ENCODE results near the gene SLITRK2.

The SLITRK2 gene, protein sequence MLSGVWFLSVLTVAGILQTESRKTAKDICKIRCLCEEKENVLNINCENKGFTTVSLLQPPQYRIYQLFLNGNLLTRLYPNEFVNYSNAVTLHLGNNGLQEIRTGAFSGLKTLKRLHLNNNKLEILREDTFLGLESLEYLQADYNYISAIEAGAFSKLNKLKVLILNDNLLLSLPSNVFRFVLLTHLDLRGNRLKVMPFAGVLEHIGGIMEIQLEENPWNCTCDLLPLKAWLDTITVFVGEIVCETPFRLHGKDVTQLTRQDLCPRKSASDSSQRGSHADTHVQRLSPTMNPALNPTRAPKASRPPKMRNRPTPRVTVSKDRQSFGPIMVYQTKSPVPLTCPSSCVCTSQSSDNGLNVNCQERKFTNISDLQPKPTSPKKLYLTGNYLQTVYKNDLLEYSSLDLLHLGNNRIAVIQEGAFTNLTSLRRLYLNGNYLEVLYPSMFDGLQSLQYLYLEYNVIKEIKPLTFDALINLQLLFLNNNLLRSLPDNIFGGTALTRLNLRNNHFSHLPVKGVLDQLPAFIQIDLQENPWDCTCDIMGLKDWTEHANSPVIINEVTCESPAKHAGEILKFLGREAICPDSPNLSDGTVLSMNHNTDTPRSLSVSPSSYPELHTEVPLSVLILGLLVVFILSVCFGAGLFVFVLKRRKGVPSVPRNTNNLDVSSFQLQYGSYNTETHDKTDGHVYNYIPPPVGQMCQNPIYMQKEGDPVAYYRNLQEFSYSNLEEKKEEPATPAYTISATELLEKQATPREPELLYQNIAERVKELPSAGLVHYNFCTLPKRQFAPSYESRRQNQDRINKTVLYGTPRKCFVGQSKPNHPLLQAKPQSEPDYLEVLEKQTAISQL

DNA sequence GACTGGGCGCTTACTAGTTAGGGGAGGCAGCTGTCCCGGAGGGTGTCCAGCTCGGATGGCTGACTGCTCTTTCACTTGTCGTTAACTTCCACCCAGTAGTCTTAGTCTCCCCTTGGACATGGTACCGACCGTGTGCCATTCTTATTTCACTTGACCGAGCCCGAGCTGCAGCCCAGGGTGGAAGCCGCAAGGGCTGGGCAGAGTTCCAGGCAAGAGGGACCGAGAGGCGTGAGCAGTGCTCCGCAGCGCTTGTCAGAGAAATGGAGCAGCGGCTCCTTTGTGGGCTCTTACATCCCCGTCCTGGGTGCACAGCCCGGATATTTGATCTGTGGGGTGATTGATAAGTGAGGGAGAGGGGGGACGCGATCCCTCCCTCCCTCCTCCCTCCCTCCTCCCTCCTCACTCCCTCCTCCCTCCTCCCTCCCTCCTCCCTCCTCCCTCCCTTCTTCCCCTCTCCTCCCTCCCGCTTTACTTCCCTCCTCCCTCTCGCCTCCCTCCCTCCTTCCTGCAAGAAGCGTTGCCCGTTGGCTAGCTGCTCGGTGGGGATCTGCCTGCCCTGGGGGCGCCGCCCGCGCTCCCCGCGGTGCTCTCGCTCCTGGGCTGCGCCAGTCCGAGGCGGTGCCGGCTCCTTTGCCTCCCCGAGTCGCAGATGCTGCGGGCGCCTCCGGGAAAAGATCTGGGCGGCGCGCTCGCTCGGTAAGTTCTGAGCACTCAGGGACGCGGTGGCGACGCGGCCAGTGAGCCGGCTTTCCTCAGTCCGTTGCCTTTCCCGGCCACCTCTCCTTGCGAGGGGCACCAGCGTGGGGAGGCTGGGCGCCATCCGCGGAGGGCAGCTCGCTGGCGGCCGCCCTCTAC is at the start of gene SLITRK2:
TSS of gene SLITRK2 (plus strand) at position 499 of the 855 bp plus-strand sequence. CDS start 4,597 bp downstream, outside the sequence.
- DNase-seq: no peak

DNA sequence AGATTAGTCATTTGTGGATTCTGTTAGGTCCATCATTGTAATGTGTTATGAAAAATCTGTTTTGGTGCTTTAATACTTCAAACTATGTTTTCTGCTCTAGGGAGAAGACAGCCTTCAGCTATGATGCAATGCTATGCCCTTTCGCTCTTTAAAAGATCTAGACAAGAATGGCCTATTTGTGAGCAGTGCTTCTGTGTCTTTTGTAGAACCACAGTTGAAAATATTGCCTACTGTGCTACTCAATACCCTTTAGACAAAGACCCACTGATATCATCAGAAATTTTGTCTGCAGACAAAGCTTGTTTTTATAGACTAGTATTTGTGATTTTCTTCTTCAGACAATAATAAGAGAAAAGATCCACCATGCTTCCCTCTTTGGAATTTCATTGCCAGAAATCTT is 44.6 kb upstream of the SLITRK2 start:
- DNase-seq: no peak

DNA sequence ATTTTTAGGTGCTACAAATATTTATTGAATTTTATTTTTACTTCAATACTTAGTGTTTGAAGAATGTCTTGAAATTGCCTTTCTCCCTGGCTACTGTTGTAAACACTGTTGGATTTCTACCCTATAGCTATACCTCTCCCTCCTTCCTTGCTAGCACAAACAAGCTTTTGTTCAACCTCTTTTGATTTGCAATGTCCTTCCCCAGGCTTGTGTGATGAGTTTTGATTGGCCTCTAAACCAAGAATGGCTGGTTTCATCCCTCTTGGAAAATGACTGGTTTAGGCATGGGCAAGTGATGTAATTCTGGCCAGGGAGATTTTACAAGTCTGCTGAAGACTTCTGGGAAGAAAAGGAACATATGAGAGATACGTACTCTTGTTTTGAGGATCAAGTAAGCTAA is 25.3 kb upstream of the SLITRK2 start:
- DNase-seq: no peak

DNA sequence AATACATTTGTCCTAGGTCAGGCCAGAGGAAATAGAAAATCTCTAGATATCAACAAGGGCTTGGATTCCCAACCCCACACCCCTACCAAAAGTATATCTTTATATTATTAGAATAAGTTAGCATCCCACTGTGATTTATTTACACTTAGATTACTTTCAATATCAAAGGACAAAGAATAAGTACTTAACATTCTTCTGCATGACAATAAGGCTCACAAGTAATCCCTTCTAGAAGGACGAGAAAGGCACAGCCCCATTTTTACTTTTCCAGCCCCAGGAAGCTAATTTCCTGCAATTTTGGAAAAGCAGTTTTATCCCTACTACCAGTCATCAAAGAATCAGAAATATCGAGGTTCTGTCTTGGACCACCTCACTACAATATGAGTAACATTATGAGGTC is 14.1 kb upstream of the SLITRK2 start:
- DNase-seq: no peak

DNA sequence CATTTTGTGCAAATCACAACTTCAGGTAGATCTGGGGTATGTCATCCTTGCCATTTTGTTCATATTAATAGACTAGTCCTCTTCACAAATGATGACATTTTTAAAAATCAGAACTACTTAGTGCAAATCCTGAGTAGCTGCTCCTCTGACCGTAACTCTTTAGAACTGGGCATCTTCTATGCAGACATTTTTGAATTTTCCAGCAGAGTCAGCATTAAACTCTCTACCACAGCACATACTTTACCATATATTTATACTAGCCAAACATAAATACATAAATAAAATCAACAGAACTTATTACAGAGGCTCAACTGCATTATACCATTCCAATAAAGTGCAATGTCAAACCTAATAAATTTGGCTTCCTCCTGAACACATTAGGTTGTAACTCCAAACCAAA is 4.5 kb upstream of the SLITRK2 start:
- DNase-seq: no peak

DNA sequence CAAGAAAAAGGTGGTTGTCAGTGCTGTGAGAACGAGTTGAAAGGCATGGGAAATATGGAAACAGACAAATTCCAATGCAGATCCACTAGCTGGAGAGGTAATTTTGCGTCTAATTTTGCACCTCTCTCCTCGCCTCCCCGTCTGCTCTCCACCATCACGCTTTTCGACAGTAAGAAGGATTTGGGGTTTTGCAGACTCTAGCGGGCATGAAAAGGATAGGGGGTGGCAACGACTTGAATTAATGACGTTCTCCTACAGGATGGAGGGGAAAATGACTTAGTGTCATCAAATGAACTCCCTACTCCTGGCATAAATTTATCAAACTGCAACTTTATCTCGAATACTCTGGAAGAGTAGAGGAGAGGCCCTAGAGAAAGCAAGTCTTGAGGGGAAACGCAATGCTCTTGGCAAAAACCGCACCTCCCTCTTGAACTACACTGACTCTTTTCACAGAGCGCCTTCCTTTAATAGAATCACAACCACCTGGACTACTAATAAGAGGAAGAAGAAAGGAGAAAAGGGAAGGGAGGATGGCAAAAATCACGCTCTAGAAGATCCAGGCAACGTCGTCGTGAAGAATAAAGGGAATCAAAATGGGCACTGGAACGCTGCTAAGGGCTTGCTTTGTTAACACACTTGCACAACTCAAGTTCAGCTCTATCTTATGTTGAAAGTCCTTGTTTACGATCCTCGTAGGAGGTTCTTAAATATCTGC is 871 bp upstream of the SLITRK2 start:
- DNase-seq: no peak

DNA sequence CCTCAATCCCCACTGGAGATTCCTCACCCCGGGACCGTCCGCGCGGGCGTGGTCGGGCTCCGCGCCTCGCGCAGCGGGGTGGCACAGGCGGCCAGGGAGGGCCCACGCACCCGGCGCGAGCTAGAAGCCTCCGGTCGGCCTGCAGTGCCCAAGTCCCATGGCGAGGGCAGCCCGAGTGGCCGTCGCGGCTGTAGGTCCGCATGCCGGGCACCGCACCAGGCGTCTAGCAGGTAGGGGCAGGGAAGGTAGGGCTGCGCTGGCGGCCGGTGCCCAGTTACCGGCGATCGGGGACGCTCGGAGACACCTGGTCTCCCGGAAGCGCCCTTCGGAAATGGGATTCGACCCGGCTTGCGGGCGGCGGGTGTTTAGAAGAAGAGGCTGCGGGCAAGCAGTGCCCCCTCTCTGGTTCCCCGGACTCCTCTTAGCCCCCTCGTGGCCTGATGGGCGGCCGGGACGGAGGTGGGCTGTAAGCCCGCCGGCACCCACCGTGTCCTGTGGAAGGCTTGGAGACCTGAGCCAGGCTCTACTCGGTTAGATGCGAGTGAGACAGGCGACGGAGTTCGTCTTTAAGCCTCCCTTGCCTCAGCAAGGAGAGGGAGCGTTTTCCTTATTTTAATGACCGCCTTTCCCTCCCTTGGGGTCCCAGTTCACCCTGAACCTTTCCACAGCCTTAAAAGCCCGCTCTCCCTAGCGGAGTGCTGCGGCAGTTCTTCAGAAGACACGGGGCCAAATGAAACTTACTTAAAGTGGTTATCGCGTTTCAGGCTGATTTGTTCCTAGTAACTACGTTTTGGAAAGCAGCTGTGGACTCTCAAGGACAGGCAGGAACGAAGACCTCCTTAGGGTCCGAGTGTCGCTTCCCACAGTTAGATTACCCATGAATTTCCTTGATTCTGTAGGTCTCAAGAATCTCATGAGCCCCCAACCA is 821 bp downstream of the SLITRK2 start:
- no peak for DNase-seq

DNA sequence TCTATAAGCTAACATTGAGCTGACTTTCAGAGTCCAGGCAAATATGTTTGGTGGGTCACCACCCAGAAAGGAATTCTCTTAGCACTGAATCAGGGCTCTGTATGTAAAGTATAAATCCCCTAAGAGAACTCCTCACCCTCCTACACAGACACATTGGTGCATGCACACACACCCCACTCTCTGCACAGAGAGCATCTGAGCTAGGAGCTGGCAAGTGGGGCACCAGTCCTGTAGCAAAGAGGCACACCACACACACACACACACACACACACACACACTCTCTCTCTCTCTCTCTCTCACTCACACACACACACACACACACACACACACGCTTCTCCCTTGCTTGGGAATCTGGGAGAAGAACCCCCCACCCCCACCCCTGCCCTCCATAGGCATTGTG is 3.2 kb downstream of the SLITRK2 start:
- no peak for DNase-seq

DNA sequence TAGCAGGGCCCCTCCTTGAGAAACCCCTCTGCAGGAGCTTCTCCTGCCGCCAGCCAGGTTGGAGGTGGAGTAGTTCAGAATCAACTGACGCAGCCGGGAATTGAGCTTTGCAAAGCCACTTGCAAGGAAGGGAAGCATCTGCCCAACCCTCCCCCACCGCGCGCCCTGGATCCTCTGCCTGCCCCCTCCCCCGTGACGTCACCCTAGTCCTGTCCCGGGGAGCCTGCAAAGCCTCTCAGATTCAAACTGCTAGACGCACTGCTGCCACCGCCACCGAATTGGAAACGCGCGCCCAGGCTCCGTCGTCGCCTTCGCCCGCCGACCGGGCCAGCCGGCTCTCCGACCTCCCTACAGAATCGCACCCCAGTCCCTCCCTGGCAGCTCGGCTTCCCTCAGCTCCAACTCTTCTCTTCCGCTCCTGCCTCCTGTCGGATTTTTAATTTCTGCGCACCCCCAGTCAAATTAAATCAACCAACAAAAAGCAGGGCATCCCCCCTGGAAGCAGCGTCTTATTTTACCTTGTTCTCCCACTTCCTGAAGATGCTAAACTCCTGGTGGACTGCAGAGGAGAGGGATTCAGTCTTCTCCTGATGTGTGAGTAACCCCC is 3.8 kb downstream of the SLITRK2 start:
- DNase-seq: no peak

DNA sequence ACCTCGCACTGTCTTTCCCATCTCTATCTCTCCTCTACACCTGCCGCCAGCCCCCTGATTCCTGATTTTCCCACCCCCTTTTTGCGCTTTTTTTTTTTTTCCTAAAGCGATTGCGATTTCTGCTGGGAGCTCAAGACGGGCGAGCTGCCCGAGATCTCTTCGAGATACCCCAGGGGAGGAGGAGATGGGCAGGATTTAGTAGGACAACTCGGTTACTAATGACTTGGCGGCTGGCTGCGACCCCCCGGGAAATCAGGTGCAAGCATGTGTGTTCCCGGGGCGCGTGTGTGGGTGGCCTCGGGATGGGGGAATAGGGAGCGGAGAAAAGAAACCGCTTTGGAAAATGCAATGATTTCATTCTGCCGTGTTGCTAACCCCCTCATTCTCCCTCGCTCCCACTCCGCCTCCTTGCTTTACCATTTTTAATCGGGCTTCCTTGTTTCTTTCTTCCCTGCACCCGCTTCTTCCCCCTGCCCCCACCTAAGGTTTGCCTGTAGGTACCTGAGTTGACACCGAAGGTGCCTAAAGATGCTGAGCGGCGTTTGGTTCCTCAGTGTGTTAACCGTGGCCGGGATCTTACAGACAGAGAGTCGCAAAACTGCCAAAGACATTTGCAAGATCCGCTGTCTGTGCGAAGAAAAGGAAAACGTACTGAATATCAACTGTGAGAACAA is 4.4 kb downstream of the SLITRK2 start:
- DNase-seq: no peak

DNA sequence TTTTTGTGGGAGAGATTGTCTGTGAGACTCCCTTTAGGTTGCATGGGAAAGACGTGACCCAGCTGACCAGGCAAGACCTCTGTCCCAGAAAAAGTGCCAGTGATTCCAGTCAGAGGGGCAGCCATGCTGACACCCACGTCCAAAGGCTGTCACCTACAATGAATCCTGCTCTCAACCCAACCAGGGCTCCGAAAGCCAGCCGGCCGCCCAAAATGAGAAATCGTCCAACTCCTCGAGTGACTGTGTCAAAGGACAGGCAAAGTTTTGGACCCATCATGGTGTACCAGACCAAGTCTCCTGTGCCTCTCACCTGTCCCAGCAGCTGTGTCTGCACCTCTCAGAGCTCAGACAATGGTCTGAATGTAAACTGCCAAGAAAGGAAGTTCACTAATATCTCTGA is 5.5 kb downstream of the SLITRK2 start:
- no peak for DNase-seq

DNA sequence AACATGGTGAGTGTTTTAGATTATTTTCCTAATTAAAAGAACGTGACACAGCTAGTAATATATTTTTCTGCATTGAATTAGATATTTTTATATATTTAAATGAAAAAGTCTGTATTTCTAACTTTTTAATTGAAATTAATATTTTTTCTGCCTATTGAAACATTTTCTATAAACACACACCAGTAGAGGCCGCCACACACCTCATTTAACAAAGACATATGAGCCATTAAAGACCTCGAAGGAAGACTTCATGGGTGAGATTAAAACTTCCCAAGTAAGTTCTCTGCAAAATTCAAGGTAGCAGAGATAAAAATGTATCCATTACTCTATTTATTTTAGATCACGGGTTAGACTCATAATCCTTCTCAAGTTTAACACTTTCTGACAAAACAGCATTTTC is 8.3 kb downstream of the SLITRK2 start:
- DNase-seq: no peak

DNA sequence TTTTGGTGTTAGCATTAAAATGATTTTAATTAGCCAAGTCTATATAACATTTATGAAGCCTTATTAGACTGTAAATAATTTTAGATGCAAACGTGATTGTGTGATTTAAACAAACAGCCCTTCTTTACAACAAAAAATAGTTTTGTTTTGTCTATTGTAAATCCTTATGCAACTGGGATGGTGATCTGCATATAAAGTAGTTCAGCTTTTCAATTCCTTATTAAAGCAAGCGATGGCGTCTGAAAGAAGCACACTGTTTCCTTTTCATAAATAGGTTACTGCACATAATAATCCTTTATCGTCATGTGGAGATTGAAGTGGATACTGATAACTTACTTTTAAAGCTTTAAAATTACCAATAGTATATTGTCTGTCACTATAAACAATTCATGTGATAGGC is 8.8 kb downstream of the SLITRK2 start:
- DNase-seq: no peak

DNA sequence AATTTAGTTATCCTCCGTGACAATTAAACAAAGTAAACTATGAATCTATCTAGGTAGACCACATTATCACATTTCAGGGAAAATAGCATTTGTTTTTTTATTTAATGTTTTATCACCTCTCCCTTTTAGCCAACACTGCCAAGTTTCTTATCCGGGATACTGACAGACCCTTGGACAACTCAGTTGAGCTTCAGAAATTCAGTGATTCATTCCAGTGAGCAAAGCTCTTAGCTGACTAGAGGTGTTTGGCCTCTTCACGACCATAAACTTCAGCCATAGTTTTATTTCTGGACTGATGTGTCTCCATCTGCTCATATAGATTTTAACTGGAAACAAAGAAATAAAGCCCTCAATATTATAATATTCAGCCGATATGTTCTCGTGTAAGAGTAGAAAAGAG is 15.2 kb downstream of the SLITRK2 start:
- no peak for DNase-seq

DNA sequence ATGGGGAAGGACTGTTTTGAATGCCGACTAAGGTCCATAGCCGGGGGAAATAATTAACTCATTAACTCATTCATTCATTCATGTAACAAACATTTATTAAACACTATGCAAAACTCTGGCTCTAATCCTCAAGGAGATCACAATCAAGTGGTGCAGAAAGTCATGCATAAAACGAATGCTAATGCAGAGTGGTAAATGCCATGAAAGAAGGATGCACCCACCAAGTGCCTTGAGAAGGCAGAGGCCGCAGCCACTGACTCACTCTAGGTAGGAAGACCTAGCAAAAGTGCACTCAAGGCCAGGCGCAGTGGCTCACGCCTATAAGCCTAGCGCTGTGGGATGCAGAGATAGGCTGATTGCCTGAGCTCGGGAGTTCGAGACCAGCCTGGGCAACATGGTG is 22.9 kb downstream of the SLITRK2 start:
- no peak for DNase-seq

DNA sequence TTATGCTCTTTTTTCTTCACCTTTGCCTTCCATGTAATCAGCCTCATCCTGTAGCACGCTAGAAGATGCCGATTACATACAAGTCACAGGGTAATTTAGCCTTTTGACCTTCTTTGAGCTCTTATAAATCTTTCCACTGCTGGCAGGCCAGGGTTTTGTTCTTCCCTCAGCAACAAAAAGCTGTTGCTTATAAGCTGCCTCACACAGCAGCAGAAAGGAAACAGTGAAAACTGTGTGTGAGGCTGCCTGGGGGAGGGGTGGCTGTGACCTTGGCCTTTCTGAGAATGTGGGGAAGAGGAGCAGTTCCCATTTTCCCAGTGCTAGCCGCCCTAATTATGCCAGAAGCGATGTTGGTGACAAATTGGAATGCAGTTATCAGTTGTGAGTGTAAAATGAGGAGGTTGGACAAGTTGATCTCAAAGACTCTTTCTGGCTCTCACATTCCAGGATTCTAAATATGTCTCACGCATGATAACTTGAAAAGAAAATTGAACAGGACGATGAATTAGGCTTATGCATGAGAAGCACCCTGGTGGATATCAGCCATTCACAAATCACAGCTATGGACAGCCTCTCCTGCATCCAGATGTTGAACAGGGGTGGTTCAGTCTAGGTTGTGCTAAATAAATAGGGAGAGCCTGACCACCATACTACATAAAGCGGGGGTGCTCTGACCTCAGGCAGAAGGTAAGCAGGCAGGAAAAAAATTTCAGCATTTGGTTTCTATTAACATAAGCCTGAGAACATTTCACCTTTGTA is 25.7 kb downstream of the SLITRK2 start:
- no peak for DNase-seq

DNA sequence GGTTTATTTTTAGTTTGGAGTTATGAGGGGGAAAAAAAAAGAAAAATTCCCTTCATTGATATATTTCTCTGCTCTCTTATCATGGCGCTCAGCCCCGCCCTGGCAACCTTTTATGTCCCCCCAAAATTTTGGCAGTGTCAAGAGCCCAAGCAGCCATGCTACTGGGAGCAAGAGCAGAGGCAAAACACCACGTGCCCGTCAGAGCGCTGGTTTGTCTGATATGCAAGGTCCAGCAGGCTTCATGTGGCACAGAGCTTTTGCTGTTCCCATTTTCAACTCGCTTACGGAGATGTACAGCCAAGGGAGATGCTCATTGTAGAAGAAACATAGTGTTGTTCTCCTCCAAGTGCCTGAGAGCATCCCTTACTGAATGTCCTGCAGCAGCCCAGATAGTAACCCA is 27.3 kb downstream of the SLITRK2 start:
- no peak for DNase-seq

DNA sequence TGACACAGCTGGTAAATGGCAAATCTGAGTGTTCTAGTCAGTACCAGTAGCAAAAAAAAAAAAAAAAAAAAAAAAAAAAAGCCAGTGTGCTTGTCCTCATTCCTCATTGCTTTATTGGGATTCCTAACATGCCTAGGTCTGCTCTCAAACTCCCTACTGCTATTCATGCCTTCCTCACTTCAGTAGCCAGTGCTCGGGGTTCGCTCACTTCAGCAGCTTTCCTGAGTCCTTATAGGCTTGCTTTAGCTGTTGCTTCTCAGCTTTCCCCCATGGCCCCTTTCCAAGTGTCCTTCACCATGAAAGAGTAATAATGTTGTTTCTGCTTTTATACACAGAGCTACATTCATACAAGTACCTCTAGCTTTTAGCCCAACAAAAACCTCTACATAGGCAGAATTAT is 30.8 kb downstream of the SLITRK2 start:
- no peak for DNase-seq

DNA sequence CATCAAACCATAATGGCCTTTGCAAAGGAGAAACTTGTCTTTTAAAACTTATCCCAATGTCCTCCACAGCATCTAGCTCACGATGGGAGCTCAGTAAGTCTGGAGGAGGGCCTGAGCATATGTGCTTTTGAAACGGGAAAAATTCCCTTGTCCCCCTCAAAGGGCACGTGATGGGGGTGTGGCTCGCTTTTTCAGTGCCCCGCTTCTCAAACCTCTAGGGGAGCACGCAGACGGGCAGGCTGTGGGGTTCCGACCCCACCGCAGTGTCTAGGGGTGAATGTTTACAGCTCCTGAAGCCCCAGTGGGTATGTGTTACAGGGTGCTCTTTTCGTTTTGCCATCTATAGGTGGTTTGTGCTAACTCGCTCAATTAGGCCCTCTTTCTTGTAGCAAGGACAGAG is 31.2 kb downstream of the SLITRK2 start:
- no peak for DNase-seq

DNA sequence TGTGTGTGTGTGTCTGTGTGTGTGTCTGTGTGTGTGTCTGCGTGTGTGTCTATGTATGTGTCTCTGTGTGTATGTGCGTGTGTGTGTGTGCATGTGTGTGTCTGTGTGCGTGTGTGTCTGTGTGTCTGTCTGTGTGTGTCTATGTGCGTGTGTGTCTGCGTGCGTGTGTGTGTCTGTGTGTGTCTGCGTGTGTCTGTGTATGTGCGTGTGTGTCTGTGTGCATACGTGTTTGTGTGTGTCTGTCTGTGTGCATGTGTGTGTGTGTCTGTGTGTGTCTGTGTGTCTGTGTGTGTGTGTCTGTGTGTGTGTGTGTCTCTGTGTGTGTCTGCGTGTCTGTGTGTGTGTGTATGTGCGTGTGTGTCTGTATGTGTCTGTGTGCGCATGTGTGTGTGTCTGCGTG is 35.6 kb downstream of the SLITRK2 start:
- DNase-seq: no peak
